Fibroblast of lung (primary cell): Measurements from ENCODE around the gene CCDC8. TPM values are rescaled to one million over a fixed set of nuclear protein-coding genes. Genes with fewer than 3 reads are reported as not detected.
"Not testable (repeated sequence)": the region's sequence is repeated elsewhere in the genome, so short reads cannot be mapped to it uniquely, and the experiment has no call there.

ENCODE experiments used
- DNase-seq, 2 donors: peaks; one replicate each; pipeline versions ENCODE4 v3.0.0 to v3.0.0-alpha.2; 2010; ENCODE audit warnings: low read depth in 2 of 2
- H2AFZ ChIP-seq: 2 replicates; pipeline ENCODE4 v1.5.1; 2012; ENCODE audit warnings: low read length, control low read depth, inconsistent platforms
- H3K27ac ChIP-seq: 2 replicates; pipeline ENCODE4 v1.5.1; 2011; ENCODE audit warnings: low read length, control low read depth; ENCODE audit not compliant: insufficient read depth
- H3K27me3 ChIP-seq: 2 replicates; pipeline ENCODE4 v1.5.1; 2011; ENCODE audit warnings: mild to moderate bottlenecking, low read length; ENCODE audit not compliant: control insufficient read depth, insufficient read depth
- H3K36me3 ChIP-seq: 2 replicates; pipeline ENCODE4 v1.5.1; 2011; ENCODE audit warnings: low read length; ENCODE audit not compliant: control insufficient read depth, insufficient read depth
- H3K4me1 ChIP-seq: 2 replicates; pipeline ENCODE4 v1.5.1; 2011; ENCODE audit warnings: low read length; ENCODE audit not compliant: control insufficient read depth, insufficient read depth; ENCODE audit errors: extremely low read depth
- H3K4me2 ChIP-seq: 2 replicates; pipeline ENCODE4 v1.5.1; 2011; ENCODE audit warnings: low read length, control low read depth; ENCODE audit not compliant: insufficient read depth; ENCODE audit errors: extremely low read depth
- H3K4me3 ChIP-seq, 4 experiments: fragments of 200-600 bp in 1 of 4; sonication (generic) in 1 of 4; replicated peaks in 1 of 4; 2 replicates each; pipeline ENCODE4 v1.5.1; 2011 to 2016; ENCODE audit warnings: low read length in 4 of 4, low read depth in 3 of 4, mild to moderate bottlenecking in 3 of 4, control low read depth in 2 of 4, inconsistent platforms in 1 of 4, mixed read lengths in 1 of 4; ENCODE audit not compliant: insufficient read depth in 1 of 4; ENCODE audit errors: control extremely low read depth in 1 of 4
- H3K79me2 ChIP-seq: 2 replicates; pipeline ENCODE4 v1.5.1; 2012; ENCODE audit warnings: mild to moderate bottlenecking, low read length, inconsistent platforms; ENCODE audit not compliant: control insufficient read depth, insufficient read depth
- H3K9ac ChIP-seq: 2 replicates; pipeline ENCODE4 v1.5.1; 2011; ENCODE audit warnings: mild to moderate bottlenecking, low read length, control low read depth; ENCODE audit not compliant: insufficient read depth
- H3K9me3 ChIP-seq: 2 replicates; pipeline ENCODE4 v1.5.1; 2012; ENCODE audit warnings: low read depth, low read length; ENCODE audit not compliant: control insufficient read depth, insufficient read depth
- H4K20me1 ChIP-seq: 2 replicates; pipeline ENCODE4 v1.5.1; 2011; ENCODE audit warnings: low read length; ENCODE audit not compliant: control insufficient read depth, insufficient read depth; ENCODE audit errors: extremely low read depth
- EZH2 ChIP-seq: IDR thresholded peaks from 2 replicates; pipeline ENCODE4 v1.5.1; 2012; ENCODE audit warnings: low read length, control low read depth, mild to moderate bottlenecking; ENCODE audit errors: missing control alignments
- polyA plus RNA-seq, 2 donors: library from polyadenylated mRNA; depleted of rRNA in 1 of 2; stranded (reverse) in 1 of 2; unstranded in 1 of 2; fragments of >200 nt; gene quantifications; 2 replicates each; pipeline ENCODE4 v1.2.1, GENCODE V29; 2011 to 2012; ENCODE audit warnings: missing spikeins in 1 of 2
- total RNA-seq: library from RNA; depleted of rRNA; stranded (reverse); fragments of >200 nt; gene quantifications from 2 replicates; pipeline ENCODE4 v1.2.1, GENCODE V29; 2014
- TF ChIP-seq, protein P1 (sequence below), 2 donors: IDR thresholded peaks in 1 of 2; conservative IDR thresholded peaks in 1 of 2; 1 replicate in 1 of 2; 2 replicates in 1 of 2; pipeline ENCODE4 v1.5.1; 2011 to 2012; ENCODE audit warnings: low read length in 2 of 2, control low read depth in 1 of 2, inconsistent platforms in 1 of 2, low read depth in 1 of 2, mild to moderate bottlenecking in 1 of 2

CCDC8 gene
- total and polyA plus RNA-seq, 2 donors (not counting 1 experiment from before 2014, with no cell fraction given), result 1.9 to 13.4 TPM

DNA sequence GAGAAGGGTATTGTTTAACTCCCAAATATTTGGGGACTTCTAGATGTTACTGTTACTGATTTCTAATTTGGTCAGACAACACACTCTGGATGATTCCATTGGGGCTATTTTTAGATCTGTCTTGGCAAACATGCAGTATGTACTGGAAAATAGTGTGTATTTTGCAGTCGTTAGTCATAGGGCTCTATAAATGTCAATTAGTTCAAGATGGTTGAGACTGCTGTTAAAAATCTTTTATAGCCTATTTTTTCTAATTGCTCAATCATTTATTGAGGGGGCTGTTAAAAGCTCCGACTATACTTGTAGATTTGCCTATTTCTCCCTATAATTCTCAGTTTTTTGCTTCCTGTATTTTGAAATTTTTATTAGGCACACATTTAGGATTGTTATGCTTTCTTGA, 35.1 kb downstream of the CCDC8 start:
- Histone ChIP-seq H3K9me3 (no peaks in the 10 kb centered on the region), H3K9ac (no peak overlapping the region), H2AFZ (no peak overlapping the region), H3K4me2 (peak overlapping the region; percentile 37), H4K20me1 (no peaks in the 10 kb centered on the region), H3K79me2 (peaks cover 21% of the 10 kb centered on the region), H3K36me3 (peaks cover 13% of the 10 kb centered on the region), H3K27ac (peak overlapping the region; percentile 59), H3K27me3 (no peaks in the 10 kb centered on the region), H3K4me3 (no peak overlapping the region), H3K4me1 (peaks cover 15% of the 10 kb centered on the region)
- peak; percentile 78 to 80 for DNase-seq
- no peak for TF ChIP-seq EZH2
- TF ChIP-seq, protein P1, sequence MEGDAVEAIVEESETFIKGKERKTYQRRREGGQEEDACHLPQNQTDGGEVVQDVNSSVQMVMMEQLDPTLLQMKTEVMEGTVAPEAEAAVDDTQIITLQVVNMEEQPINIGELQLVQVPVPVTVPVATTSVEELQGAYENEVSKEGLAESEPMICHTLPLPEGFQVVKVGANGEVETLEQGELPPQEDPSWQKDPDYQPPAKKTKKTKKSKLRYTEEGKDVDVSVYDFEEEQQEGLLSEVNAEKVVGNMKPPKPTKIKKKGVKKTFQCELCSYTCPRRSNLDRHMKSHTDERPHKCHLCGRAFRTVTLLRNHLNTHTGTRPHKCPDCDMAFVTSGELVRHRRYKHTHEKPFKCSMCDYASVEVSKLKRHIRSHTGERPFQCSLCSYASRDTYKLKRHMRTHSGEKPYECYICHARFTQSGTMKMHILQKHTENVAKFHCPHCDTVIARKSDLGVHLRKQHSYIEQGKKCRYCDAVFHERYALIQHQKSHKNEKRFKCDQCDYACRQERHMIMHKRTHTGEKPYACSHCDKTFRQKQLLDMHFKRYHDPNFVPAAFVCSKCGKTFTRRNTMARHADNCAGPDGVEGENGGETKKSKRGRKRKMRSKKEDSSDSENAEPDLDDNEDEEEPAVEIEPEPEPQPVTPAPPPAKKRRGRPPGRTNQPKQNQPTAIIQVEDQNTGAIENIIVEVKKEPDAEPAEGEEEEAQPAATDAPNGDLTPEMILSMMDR (conservative IDR thresholded peaks at IDR 0.05 in 1 of 2, IDR thresholded peaks at IDR 0.05 in 1 of 2; ENCODE audit: low read depth in 1 of 2, low read length in 2 of 2), result no peak

DNA sequence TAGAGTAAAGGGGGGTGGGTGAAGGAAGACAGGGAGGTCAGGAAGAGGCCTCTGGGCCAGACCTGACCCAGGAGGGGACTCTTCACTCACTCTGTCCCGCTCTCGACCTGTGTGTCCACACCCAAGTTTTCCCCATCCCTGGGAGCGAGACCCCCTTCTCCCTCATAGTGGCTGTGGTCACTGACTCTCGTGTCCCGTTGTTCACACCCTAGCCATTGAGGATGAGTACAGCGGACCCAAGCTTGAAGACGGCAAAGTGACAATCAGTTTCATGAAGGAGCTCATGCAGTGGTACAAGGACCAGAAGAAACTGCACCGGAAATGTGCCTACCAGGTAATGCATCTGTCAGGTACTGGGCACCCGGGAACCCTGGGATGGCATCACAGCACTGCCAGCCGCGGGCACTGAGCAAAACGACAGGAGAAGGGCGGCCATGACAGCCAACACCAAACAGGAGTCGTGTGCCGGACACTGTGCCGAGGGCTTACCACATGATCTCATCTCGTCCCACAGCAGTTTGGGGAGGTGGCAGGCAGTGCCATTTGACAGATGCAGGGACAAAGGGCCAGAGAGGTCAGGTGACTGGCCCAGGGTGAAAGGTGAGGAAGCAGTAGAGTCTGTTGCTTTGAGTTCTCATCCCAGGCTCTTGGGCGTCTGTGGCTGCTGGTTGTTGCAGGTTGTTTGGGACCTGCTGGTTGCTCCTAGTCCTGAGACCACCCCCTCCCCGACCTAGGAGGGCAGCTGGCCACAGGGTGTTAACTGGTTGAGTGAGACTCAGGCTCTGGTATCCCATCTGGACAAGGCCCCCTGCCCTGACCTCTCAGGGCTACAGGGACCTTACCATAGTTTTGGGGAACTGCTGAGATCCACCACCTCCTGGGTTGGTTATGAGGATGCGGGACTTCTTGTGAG, 36.9 kb downstream of the CCDC8 start:
- Histone ChIP-seq H3K4me1 (peaks cover 21% of the 10 kb centered on the region), H3K27me3 (no peaks in the 10 kb centered on the region), H2AFZ (no peak overlapping the region), H3K36me3 (peaks cover 12% of the 10 kb centered on the region), H3K4me3 (no peak overlapping the region), H3K9me3 (no peaks in the 10 kb centered on the region), H3K9ac (no peak overlapping the region), H3K4me2 (no peak overlapping the region), H3K79me2 (peaks cover 31% of the 10 kb centered on the region), H4K20me1 (no peaks in the 10 kb centered on the region), H3K27ac (no peak overlapping the region)
- TF ChIP-seq, protein P1 (conservative IDR thresholded peaks at IDR 0.05 in 1 of 2, IDR thresholded peaks at IDR 0.05 in 1 of 2; ENCODE audit: low read depth in 1 of 2, low read length in 2 of 2), result no peak
- TF ChIP-seq EZH2, result no peak
- DNase-seq, result no peak

DNA sequence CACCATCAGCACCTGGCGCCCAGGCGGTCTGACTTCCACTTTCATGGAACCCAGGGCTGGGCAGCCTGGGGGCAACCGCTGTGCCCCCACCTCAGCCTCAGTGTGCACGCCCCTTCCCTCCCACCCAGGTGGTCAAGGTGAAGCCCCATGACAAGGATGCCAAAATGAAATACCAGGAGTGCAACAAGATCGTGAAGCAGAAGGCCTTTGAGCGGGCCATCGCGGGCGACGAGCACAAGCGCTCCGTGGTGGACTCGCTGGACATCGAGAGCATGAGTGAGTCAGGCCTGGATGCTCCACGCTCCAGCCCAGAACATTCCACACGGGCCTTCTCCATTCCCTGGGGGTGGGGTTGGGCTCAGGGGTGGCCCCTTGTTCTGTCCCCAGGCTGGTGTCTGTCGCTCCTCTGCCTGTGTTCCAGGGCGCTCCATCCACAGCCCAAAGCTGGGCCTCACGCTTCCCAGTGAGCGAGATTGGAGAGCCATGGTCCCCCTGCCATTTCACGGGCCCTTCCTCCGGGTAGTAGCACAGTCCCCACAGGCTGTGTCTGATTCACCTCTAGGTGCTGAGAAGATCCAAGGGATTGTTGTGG, 37.8 kb downstream of the CCDC8 start:
- Histone ChIP-seq H3K36me3 (peaks cover 12% of the 10 kb centered on the region), H3K79me2 (peaks cover 37% of the 10 kb centered on the region), H3K4me1 (peaks cover 21% of the 10 kb centered on the region)
- DNase-seq, H3K9ac ChIP-seq, H2AFZ ChIP-seq, H3K4me3 ChIP-seq, H4K20me1 ChIP-seq, H3K27ac ChIP-seq, H3K9me3 ChIP-seq, H3K4me2 ChIP-seq, H3K27me3 ChIP-seq: not testable (repeated sequence)
